ENCODE measurements around the gene B4GALNT2. TPM values are rescaled to one million over a fixed set of nuclear protein-coding genes. Genes with fewer than 3 reads are reported as not detected.

The B4GALNT2 gene
- polyA plus RNA-seq, 4 donors = 0.48 to 2.0 (median 1.1) TPM

Other genes with a start within 250 kb of the B4GALNT2 start
- 100 to 1,000 TPM; 142 to 168 (median 153) TPM for gene ATP5MC1, start 240.0 kb upstream of the B4GALNT2 start, polyA plus RNA-seq (ENCODE audit: insufficient read length in 4 of 4)
- gene UBE2Z, start 224.4 kb upstream of the B4GALNT2 start, polyA plus RNA-seq (ENCODE audit: insufficient read length in 4 of 4) = 100 to 1,000 TPM in 1 of 4 donors, 10 to 100 TPM in 3; 90.3 to 111 (median 96.7) TPM
- gene SNF8, start 187.9 kb upstream of the B4GALNT2 start, polyA plus RNA-seq (ENCODE audit: insufficient read length in 4 of 4) = 100 to 1,000 TPM in 3 of 4 donors, 10 to 100 TPM in 1; 88.9 to 109 (median 106) TPM
- gene GIP, start 164.2 kb upstream of the B4GALNT2 start, polyA plus RNA-seq (ENCODE audit: insufficient read length in 4 of 4) = not detected
- gene IGF2BP1, start 135.4 kb upstream of the B4GALNT2 start, polyA plus RNA-seq (ENCODE audit: insufficient read length in 4 of 4) = 10 to 100 TPM; 12.1 to 28.2 (median 20.7) TPM
- 1 to 10 TPM; 1.4 to 1.8 (median 1.6) TPM for gene GNGT2, start 77.8 kb downstream of the B4GALNT2 start, polyA plus RNA-seq (ENCODE audit: insufficient read length in 4 of 4)
- 1 to 10 TPM; 5.1 to 6.1 (median 5.4) TPM for gene ABI3, start 77.9 kb downstream of the B4GALNT2 start, polyA plus RNA-seq (ENCODE audit: insufficient read length in 4 of 4)
- 1 to 10 TPM; 1.4 to 2.8 (median 2.1) TPM for gene PHOSPHO1, start 98.0 kb downstream of the B4GALNT2 start, polyA plus RNA-seq (ENCODE audit: insufficient read length in 4 of 4)
- gene ZNF652, start 229.5 kb downstream of the B4GALNT2 start, polyA plus RNA-seq (ENCODE audit: insufficient read length in 4 of 4) = 10 to 100 TPM; 21.7 to 31.1 (median 26.1) TPM

All from left renal cortex interstitium (tissue), 4 donors.